GM18867 (cell line): ENCODE data around the gene SCN1A.

ENCODE experiments used
- ATAC-seq: cut with Tn5 transposase; IDR thresholded peaks from one replicate; pipeline ENCODE4 v1.9.1; 2021; ENCODE audit warnings: mild to moderate bottlenecking, moderate library complexity; ENCODE audit not compliant: unreplicated experiment

Gene SCN1A

DNA sequence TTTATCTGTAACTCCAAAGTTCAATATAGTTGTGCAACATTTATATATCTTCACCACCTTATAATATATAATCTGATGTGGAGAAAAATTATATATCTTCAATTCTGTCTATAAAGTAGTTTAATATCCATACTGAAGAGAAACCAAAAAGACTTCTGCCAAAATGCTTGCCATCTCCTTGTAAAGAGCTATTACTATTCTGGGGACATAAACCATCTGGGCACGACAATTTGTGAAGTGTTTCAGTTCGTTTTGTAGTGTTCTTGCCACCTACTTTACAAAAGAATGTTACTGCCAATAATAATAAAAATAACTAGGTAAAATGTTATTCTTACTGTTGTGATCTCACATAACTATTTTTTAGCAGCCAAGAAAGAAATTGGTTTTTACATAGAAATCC lies 45.1 kb downstream of the SCN1A start:
- no peak for ATAC-seq

- no peak for ATAC-seq
These were observed 46.0 kb downstream of the SCN1A start for GRCh38 chr2:166081852-166082251.

DNA sequence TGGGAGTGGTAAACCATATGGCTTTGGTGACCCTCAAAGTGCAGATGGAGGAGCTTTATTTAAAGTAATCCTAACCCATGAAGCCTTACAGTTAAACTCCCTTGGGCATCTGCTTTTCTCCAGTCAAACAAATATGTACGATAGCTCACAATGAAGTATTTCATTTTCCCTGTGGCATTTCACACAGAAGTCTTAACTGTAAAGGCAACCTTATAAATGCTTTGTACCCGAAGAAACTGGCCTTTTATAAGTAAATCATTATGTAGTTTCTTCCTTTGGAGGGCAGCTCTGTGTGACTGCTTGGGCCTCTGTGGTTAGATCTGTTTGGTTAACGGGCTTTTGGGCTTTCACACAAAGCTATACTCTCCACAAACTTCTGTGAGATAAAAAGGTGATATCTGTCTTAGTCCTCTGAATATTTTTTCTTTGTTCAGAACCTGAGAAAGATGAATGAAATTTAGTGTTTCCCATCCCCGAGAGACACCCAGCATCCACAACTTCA lies 46.6 kb downstream of the SCN1A start:
- no peak for ATAC-seq

DNA sequence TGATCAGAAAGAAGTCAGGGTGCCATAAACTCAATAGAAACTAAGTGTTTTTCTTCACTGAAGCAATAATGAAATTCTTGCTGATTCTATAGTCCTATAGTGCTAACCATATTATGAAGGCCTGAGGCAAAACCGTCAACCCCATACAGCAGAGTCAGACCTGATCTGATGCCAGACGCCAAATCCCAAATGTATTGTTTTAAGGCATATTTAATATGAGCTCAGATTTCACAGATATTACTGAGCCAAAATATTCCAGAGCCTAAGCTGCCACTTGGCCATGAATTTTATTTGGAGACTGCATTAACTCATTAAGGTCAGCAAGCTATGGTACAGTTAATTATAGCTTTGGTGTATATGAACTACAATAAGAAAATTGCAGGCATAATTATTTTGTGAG lies 53.4 kb downstream of the SCN1A start:
- ATAC-seq: no peak

DNA sequence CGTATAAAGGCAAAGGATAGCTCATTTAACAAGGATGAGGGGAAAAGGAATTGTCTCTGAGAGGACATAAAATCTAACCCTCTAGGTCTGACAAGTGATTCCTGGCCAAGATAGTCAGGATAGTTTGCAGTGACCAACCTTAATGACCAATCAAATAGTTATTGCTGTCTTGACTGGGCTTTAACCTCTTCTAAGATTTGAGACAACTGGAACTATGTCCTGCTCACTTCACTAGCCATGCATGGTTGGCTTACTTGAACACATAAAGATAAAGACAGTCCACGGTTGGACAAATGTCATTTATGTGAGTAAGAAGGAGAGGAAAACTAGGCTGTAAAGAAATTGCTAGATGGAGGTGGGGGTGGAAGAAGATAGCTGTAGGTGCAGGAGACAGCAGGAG lies 53.8 kb downstream of the SCN1A start:
- no peak for ATAC-seq

DNA sequence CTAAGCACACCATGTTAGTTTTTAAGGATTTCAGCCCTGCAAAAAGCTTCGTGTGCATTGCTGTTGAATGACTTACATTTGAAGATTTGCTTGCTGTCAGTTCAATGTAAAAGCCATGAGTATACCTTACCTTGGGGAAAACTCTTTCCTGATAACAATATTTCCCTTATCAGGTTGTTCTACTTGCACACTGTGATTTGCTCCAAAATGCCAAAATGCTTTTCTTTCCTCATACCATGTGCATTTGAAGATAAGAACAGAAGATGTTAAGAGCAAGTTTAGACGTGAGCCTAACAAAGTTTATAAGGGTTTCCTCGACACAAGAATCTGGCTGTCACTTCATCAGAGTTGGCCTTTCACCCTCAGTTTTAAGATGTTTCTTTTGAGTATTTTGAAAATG lies 57.6 kb downstream of the SCN1A start:
- no peak for ATAC-seq

DNA sequence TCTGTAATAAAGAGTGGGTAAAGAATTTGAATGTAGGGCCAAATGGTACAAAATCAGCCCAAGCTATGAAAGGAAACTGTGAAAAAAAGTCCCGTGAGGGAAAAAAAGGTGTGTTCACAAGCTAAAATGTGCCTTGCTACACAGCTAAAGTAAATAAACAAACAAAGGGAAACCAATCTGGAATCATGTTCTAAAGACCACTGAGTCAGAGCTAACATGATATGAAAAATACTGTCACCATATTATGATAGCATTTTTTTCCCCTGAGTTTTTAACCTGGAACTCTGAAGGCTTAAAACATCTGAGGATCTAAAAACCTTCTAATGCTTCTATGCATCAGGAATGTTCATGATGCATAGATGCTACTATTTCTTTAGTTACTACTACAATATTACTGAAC lies 58.8 kb downstream of the SCN1A start:
- no peak for ATAC-seq

DNA sequence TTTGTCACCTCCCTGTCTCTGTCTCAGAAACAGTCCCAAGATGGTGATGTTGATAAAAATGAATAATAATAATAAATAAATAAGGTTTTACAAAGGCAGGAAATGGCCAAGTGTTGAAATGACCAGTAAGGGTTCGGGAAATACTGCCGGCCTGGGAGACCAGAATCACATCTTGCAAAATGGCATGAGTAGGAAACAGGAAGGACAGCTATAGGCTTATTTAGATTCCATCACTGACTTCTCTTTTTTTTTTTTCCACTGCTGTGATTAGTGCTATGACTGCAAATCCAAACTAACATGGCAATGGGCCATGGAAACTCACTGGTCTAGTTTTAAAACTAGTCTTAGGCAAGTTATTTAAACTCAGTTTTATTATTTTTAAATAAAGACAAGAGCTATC lies 60.6 kb downstream of the SCN1A start:
- no peak for ATAC-seq

DNA sequence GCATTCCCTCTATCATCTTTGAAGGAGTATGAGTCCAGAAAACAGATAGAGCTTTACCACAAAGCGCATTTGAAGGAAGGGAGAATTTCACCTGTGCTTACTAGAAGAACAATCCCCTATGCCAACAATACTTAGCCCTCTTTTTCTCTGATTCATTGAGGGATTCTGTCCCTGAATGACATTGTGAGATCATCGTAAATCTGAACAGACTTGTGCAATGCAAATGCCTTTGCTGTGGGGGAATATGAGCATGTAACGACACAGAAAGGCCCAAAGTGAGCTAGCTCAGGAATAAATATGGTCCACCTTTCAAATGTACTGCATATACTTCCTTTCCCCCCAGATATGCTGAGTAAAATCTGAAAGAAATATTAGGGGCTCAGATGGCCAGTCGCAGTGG lies 67.6 kb downstream of the SCN1A start:
- ATAC-seq: no peak

DNA sequence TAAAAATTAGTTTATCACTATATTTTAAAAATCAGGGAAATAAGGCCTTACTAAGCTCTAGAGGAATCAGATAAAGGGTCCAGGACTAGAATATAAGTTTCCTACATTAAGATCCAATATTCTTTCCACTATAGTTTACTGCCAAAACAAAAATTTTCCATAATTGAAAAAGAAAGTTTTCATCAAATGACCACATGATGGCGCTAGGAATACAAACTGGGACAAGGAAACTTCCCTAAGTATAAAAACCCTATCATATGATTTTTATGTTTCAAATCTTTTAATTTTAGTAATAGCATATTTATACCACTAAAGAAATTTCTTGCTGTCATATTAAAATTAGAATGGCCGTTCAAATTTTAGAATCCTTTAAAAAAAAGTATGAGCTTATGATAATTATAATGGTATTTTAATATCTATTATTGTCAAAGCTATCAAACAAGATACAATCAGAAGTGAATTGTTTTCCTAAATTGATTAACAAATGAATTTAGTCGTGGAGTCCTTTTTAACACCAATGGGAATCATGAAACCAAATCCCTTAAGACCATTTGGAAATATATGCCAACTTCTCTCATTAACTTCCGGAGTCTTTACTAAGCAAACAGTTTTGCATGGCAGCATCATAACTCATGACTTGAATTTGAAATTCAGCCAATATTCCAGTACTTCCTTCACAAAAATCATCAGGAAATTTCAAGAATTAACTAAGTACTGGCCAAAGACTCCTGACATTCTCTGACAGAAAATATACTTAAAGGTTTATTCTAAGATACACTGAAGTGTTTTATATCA lies 70.3 kb downstream of the SCN1A start:
- no peak for ATAC-seq

DNA sequence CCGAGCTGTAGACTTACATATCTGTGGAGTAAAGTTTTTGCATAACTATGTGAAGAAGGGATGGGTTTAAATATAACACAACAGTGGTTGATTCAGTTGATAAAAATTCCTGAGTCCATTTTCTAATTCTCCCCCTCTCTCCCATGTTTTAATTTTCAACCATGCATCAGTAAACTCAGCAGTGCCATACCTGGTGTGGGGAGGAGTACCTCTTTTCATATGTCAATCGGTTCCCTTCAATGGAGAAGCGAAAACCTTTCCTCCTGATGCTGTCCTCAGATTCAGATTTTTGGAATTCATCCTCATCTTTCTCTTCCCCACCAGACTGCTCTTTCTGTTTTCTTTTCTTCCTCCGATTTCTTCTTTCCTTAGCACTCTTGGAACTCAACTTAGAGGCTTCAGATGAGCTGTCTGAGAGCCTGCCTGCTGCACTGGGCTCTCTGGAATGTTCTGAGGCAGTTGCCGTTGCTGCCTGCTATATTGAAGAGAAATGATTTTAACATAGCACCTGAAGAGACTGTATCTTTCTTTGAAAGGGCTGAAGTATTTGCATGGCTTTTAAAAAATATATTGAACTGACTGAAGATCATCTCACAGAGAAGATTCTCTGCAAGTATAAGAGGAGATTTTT lies 82.9 kb downstream of the SCN1A start:
- ATAC-seq: no peak

- ATAC-seq: no peak
These were observed 84.9 kb downstream of the SCN1A start for GRCh38 chr2:166042768-166043390.

GRCh38 chr2:166042356-166042755 lies 85.5 kb downstream of the SCN1A start:
- no peak for ATAC-seq

DNA sequence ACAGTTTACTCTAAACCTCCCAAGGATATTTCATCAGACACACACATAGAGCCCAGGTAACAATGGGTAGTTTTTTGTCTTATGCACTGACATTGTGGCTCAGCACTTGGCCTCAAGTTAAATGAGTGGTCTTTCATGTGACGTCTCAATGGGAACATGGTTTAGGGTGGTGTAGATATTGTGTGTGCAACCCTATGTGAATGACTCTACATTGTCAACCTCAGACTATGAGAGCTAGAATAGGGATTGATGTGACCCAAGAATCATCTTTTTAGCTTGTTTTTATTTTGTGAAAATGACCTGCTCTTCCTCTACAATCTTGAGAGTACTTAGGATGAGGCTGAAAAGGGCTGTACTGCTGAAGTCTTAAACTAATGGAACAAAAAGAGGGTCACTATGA lies 86.2 kb downstream of the SCN1A start:
- ATAC-seq: no peak

DNA sequence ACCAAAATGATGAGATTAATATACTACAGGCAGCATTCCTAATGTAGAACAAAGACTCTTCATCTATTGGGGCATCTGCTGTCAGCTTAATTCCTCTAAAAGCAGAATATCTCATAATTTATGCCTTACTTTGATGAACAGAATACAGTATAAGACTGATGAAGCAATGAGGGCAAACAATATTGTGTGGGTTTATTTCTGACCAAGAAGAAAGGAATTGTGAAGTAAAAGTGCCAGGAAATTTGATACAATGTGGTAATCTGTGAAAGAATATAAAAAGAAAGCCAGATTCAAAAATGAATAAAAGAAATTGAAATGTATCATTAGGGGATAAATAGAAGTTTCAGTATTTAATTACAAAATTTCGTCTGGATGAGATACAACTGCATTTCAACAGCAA lies 95.5 kb downstream of the SCN1A start:
- no peak for ATAC-seq

DNA sequence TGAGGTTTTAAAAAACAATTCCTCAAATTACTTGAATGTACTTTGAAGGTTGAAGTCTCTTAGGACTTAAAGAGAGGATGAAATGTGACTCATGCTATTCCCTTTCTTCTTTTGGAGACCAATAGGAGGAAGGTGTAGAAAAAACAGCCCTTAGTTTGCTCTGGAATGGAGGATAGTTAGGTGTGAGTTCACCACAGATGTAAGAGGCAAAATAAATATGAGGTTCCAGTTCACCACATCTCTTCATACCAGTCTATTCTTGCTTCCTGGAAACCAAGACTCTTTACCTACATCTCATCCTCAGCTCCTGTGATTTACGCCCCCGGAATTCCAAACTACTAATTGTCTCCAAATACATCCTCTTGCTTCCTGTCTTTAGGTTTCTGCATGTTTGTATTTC lies 96.8 kb downstream of the SCN1A start:
- no peak for ATAC-seq

DNA sequence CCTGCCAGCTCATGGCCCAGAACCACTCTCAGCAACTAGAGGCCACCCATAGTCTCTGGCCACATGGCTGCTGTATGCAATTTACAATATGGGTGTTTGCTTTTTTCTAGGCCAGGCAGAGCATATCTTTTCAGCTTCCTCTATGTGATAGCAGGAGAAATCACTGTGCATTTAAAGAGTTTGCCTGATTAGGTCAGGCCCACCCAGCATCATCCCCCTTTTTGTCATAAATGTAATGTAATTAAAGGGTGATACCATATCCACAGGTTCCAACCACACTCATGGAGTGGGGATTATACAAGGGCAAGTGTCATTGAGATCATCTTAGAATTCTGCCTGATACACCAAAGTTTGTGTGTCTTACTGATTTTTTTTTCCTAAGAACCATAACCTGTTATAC lies 102.5 kb downstream of the SCN1A start:
- no peak for ATAC-seq

- ATAC-seq: no peak
These were observed 110.6 kb downstream of the SCN1A start for GRCh38 chr2:166017208-166017607.

DNA sequence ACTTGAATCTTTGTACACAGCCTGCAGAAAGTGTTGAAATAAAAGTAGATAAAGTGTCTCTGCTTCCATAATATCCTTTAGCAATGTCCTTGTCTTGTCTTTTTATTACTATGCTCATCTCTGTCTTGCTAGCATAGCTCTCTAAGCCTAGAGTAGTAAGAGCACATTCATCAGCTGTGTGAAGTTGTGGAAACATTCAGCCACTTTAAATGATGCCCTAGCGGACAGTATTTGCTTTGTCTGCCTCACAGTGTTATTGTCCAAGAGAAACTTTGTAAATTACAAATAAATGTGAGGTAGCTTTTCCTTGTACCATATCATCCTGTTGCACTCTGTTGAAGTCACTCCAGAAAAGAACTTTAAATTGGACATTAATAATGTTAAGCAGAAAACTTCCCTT lies 113.9 kb downstream of the SCN1A start:
- ATAC-seq: no peak

DNA sequence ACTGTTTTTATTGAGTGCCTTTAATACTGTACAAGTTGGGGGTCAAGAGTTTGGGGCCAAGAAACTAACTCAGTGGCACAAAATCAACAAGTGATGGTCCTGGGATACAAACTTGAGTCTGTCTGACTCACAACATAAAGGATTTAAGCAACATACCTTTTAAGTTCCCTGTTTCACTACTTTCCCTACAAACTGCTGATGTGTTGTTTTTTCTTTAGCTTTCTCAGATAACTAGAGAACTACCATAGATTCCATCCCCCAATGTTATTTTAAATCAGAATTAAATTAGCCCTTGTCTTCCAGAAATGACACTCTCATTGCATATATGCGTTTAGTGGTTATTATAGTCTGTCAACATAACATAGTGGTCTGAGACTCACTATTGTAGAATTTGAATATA lies 116.2 kb downstream of the SCN1A start:
- ATAC-seq: no peak

GRCh38 chr2:166000401-166000800 lies 127.4 kb downstream of the SCN1A start:
- no peak for ATAC-seq

DNA sequence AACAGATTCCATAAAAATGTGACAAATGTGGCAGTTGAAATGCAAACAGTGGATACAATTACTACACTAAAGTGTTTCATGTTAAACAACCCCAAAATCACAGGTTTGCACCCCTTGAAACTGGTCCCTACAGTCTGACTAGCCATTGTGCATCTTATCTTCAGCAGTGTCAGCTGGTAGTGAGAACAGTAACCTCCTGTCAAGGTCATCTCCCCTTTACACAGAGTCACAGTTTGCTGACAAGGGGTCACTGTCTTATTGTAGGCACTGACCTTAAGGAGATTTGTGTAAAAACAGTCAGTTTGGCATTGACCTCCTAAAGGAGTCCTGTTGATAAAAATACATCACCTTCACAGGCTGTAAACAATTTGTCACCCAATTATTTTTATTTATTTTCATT lies 137.0 kb downstream of the SCN1A start:
- ATAC-seq: no peak
